ENCODE measurements around the gene CCNB2.

DNA sequence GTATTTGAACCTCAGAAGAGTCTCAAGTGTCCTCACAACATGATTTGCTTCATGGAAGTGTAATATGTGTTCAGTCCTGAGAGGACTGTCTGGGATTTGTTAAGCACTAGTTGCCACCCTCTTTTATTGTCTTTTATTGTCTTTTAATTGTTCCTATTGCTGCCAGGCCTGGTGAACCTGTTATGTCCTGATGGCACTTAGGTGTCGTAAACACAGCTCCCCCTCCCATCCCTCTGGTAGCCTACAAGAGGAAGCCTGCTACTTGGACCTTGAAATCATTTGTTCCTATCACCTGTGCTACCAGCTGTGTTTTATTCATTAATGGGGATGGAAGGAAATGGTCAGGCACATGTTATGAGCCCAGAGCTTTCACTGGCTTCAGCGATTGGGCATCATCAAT, 19.3 kb downstream of the CCNB2 start:
- TF ChIP-seq, protein P1, sequence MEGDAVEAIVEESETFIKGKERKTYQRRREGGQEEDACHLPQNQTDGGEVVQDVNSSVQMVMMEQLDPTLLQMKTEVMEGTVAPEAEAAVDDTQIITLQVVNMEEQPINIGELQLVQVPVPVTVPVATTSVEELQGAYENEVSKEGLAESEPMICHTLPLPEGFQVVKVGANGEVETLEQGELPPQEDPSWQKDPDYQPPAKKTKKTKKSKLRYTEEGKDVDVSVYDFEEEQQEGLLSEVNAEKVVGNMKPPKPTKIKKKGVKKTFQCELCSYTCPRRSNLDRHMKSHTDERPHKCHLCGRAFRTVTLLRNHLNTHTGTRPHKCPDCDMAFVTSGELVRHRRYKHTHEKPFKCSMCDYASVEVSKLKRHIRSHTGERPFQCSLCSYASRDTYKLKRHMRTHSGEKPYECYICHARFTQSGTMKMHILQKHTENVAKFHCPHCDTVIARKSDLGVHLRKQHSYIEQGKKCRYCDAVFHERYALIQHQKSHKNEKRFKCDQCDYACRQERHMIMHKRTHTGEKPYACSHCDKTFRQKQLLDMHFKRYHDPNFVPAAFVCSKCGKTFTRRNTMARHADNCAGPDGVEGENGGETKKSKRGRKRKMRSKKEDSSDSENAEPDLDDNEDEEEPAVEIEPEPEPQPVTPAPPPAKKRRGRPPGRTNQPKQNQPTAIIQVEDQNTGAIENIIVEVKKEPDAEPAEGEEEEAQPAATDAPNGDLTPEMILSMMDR (IDR thresholded peaks at IDR 0.05) = no peak
- TF ChIP-seq EZH2 (IDR thresholded peaks at IDR 0.05; ENCODE audit: borderline replicate concordance, insufficient read depth, low read depth, low read length, poor library complexity, severe bottlenecking) = no peak

Measured in B cell (primary cell).